Stimulated activated CD8-positive, alpha-beta memory T cell treated with anti-CD3 and anti-CD28 coated beads, Interleukin-4, amount 100 ng/mL, for 24 hours (primary cell): ENCODE measurements around the gene SAP30BP.
"Not testable (repeated sequence)": the region's sequence is repeated elsewhere in the genome, so short reads cannot be mapped to it uniquely, and the experiment has no call there.

ENCODE experiments used
- DNase-seq: peaks from one replicate; pipeline ENCODE4 v3.0.0-alpha.2; 2020; ENCODE audit warnings: low read depth

SAP30BP gene

GRCh38 chr17:75634376-75634740, 32.8 kb upstream of the SAP30BP start:
- no peak for DNase-seq

- DNase-seq: no peak
These were observed 32.2 kb upstream of the SAP30BP start for GRCh38 chr17:75634754-75635609.

DNA sequence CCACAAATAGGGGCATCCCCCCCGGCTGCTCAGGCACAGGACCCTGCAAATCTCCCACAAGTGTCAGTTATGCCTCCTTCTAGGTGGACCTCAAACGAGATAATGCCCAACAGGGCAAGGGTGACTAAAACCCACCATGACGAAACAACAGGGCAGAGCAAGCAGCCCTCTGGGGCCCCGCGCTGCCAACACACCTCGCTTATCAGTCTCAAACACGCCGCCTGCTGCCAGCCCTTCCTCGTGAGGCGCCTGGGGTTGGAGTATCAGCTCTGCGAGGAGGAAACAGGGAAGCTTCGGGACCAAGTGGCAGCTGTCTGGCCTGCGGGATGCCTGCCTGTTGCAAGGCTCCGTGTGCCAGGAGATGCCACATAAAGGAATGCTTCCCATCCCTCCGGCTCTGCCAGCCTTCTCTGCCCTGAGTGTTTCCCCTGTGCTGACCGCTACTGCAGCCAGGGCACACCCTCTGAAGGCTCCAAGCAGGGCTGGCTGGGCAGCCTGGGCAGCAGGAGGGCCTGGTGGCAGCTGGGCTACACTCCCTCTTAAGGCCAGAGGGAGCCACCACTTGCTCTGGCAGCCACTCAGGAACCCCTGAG, 31.4 kb upstream of the SAP30BP start:
- DNase-seq: no peak

DNA sequence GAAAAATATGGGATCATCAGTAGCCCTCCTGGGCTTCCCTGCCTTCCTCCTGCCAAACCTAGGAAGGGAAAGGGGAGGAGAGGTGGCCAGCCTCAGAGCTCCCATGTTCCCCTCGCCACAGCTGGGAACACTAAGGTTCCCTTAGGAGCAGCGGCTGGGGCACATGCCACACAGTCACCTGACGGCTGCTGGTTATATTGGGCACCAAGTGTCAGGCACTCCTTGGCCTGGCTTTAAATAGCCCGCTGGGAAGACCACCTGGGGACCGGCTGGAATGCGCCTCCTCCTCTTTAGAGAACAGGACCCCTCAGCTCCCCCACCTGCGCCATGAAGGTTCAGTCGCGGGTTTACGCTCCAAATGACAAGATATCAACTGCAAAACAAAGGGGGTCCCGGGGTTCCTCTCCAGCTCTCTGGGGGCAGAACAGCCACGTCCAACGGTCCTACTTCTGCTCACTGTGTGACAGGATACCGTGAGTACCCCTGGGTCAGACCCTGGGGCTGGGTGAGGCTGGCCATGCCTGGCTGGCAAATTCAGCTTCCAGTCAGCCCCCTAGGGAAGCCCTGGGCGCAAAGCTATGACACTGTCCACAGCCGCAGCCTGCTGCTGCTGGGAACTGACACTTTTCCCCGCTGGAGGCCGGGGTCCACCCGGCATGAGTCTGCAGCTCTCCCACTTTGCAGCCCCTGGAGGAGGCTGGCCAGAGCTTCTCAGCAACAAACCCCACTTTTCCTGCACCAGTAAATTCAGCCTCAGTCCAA, 30.6 kb upstream of the SAP30BP start:
- no peak for DNase-seq

- DNase-seq: no peak
These were observed 30.0 kb upstream of the SAP30BP start for GRCh38 chr17:75637143-75637538.

GRCh38 chr17:75637551-75637950, 29.6 kb upstream of the SAP30BP start:
- no peak for DNase-seq

DNA sequence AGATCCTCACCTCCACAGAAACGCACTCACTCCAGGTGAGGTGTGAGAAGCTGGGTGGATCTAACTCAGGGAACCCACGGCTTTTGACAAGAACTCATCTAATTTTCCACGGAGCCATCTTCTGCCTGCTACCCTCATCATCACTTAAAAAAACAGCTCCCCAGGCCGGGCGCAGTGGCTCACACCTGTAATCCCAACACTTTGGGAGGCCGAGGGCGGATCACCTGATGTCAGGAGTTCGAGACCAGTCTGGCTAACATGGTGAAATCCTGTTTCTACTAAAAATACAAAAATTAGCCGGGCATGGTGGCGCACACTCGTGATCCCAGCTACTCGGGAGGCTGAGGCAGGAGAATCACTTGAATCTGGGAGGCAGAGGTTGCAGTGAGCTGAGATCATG, 29.1 kb upstream of the SAP30BP start:
- not testable (repeated sequence) for DNase-seq

DNA sequence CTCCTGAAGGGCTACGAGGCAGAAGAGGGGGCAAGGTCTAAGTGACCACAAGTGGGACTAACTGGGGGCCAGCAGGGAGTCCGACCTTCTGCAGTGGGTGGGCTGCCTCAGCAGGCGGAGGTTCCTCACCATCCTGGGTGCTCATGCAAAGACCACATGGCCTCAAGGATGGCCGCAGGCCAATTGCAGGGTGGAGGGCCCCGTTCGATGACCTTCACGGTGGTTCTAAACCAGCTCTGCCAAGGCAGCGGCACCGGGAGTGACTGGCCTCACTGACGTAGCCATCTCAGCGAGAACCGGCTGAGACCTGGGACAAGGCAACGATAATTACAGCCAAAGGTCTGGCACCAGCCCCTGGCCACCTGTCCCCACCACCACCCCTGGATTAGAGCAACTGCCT, 28.2 kb upstream of the SAP30BP start:
- DNase-seq: no peak

DNA sequence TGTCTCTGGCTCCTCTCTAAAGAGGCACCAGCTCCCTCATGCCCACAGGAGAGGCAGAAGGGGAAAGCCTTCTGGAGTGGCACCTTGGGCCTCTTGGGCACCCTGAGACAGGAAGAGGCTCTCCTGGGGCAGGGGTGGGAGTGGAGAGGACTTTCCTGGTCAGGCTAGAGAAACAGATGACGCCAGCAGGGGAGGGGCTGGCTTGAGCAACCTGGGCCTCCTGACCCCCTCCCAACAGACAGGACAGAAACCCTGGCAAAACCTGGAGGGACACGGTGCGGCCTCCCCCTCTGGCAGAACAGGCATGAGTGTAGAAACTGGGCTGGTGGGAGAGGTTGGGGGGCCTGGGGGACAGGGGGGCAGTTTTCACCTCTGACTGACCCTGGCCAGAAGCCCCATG, 27.8 kb upstream of the SAP30BP start:
- DNase-seq: no peak

- no peak for DNase-seq
These were observed 27.2 kb upstream of the SAP30BP start for GRCh38 chr17:75639771-75640555.

- no peak for DNase-seq
These were observed 26.5 kb upstream of the SAP30BP start for GRCh38 chr17:75640556-75641119.

DNA sequence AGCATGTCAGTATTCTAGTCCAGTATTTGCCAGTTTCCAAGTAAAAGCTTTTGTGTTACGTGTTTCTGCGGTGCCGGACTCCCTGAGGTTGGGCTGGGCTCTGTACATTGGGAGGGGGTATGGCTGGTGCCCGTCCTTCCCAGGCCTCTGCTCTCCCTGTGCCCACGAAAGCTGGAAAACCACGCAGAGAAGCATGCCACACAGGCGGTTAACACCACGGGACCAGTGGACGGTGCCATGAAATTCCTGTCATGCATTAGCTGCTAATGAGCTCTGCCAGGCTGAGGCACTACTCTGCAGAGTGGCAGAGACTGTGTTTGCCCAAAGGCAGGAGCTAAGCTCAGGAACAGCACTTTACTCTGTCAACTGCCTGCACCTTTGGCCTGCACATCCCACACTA, 25.8 kb upstream of the SAP30BP start:
- DNase-seq: no peak

GRCh38 chr17:75642182-75642783, 24.9 kb upstream of the SAP30BP start:
- no peak for DNase-seq

DNA sequence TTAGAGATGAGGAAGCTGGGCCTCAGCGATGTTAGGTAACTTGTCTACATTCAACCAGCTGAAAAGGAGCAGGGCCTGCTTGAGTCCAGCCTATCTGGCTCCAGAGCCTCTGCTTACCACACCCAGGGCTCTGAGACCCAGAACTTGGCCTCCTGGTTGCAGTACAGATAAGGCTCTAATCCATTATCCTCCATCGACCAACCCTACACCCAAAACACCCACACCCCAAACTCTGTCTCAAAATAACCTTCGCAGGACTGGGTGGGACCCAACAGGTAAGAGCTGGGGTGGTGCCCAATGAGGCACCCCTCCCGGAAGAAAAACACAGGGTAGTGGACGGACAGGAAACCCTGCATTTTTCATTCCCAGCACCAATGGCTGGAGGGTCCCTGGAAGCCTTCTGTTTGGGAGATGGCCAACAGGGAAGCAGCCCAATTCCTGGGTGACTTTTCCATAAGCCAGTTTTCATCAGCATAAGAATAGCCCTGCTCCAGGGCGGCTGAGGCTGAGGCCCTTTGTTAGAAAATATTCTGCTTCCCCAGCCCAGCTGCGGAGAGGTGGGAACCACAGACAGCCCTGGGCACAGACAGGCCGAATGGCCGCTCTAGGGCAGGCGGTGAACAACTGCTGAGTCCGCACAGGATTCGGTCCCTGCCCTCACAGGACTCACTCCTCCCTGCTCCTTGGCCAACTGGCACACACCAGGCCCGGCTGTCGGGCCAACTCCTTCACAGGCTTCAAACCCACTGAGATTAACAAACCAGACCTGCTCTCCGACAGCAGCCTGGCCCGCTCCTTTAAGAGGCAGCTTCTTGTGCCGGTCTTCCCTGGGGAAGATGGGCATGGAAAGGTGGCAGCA, 24.1 kb upstream of the SAP30BP start:
- no peak for DNase-seq

DNA sequence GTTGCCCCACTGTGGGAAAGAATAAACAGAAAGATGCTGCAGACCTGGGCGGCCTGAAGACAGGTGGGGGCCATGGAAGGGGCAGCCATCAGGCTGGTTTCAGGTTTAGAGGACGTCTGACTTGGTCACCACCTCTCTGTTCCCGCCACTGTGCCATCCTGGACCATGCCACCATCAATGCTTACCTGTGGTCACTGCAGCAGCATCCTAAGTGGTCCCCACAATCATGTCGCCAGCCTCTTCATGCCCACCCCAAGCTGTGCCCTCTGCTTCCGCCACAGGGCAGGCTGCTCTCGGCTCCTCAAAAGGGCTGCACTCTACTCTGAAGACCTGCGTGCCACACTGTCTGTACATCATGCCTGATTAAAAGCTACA, 23.5 kb upstream of the SAP30BP start:
- DNase-seq: no peak

GRCh38 chr17:75645501-75645888, 21.6 kb upstream of the SAP30BP start:
- DNase-seq: no peak

DNA sequence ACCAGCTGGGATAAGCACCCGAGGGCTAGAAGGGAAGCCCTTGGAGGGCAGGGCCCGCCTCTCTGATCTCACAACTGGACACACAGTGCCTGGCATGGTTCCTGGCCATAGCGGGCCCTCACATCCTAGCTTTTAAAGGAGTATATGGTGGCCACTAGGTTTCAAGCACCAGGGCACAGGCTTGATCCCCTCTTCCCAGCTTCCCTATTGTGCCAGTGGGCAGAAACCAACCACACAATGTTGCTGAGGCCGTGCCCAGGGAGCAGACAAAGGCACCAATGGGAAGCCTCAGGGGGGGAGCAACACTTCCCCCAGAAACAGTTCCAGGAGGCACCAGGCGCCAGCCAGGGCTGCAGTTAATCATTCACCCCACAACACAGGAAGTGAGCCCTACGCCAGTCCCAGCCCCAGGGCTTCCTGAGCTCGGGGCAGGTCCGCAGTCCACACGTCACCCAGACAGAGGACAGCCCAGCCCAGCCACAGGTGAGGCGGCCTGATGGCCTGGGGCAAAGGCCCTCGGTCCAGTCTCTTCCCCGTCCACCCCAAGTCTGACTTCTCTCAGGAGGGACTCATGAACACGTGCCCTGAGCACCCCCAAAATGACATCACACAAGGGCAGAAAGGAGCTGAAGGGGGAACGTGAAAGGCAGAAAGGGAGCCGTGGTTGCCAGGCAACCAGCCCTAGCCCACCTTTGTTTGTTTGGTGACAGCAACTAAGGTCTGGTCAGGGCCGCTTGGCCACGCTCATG, 21.1 kb upstream of the SAP30BP start:
- DNase-seq: no peak

DNA sequence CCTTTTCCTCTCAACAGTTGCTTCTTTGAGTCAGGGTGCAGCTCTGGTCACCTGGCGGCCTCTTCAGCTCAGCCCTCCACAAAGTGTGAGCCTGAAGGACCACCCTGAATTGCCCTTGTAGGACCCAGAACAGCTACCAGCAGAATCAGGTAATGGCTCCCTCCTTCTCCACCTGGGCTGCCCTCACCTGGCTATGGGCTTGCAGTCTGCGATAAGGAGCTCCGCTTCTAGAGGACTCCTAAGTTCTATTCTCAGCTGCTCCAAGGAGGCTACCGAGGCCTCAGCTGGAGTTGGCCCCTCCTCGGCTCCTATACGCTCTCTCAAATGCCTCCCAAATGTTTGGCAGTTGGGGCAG, 20.5 kb upstream of the SAP30BP start:
- no peak for DNase-seq

- no peak for DNase-seq
These were observed 20.1 kb upstream of the SAP30BP start for GRCh38 chr17:75647061-75647460.

DNA sequence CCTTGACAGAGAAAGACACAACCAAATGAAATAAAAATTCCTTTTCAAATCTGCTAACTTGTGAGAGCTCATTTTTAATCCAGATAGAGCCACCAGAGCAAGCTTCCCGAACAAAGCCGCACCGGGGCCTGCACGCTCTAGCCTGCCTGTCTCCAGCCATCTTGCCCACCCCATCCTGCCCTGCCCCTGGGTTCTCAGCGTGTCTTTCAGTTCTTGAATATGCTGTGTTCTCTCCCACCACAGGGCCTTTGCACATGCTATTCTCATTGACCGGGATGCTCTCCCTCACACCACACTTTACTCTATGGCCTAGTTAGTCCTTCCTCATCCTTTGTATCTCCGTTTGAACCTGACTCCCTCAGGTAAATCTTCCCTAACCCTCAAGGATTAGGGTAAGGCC, 19.2 kb upstream of the SAP30BP start:
- no peak for DNase-seq
